LNCAP (cell line): ENCODE results near the gene COX5A.

Source experiments
- TF ChIP-seq, protein P1 (sequence below): fragments of 450-650 bp; IDR thresholded peaks from 2 replicates; pipeline ENCODE4 v1.5.1; 2017; ENCODE audit warnings: mild to moderate bottlenecking

COX5A gene

DNA sequence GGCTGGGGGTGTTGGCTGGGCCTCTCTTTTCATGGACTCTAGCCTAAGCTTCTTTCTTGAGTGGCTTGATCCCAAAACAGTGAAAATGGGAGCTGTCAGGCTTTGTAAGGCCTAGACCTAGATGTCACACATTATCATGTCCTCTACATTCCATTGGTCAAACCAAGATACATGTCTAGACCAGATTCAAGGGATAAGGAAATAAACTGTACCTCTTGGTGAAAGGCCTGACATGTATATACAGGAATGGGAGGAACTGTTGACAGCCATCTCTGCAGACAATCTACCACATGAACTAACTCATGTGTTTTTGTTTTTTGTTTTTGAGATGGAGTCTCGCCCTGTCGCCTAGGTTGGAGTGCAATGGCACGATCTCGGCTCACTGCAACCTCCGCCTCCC is 29.8 kb upstream of the COX5A start:
- TF ChIP-seq, protein P1, sequence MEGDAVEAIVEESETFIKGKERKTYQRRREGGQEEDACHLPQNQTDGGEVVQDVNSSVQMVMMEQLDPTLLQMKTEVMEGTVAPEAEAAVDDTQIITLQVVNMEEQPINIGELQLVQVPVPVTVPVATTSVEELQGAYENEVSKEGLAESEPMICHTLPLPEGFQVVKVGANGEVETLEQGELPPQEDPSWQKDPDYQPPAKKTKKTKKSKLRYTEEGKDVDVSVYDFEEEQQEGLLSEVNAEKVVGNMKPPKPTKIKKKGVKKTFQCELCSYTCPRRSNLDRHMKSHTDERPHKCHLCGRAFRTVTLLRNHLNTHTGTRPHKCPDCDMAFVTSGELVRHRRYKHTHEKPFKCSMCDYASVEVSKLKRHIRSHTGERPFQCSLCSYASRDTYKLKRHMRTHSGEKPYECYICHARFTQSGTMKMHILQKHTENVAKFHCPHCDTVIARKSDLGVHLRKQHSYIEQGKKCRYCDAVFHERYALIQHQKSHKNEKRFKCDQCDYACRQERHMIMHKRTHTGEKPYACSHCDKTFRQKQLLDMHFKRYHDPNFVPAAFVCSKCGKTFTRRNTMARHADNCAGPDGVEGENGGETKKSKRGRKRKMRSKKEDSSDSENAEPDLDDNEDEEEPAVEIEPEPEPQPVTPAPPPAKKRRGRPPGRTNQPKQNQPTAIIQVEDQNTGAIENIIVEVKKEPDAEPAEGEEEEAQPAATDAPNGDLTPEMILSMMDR, result no peak

DNA sequence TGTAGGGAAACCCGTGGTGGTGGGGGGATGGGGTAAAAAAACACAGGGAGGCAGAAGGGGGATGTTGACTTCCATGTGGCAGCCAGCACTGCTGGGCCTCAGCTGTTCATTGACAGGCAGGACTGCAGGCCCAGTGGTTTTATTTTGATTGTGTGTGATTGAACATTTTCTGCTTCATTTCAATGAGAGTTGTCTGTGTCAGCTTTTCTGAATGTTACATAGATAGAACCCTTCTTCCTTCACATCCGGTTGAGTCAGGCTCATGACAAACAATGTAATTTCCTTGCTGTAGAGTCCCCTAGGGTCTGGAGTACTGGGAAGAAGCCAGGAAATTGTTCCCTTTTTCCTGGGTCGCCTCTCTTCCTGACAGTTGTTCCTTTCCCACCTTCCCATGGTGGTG is 26.9 kb upstream of the COX5A start:
- TF ChIP-seq, protein P1, result no peak

DNA sequence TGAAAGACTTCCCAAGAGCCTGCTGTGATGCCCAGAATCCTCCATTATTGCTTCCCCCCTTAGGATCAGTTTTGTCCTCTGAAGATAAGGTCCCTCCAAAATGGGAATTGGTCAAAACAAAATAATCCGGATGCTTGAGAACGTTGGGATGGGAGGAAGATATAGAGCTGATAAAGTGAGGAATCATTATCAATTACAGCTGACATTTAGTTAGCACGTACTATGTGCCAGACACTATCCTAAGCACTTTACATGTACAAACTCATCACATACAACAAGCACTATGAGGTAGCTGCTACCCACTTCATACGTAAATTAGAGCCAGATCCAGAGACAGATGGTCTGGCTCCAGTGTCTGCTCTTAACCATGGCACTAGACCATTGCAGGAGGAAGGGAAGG is 25.3 kb upstream of the COX5A start:
- TF ChIP-seq, protein P1, result no peak

DNA sequence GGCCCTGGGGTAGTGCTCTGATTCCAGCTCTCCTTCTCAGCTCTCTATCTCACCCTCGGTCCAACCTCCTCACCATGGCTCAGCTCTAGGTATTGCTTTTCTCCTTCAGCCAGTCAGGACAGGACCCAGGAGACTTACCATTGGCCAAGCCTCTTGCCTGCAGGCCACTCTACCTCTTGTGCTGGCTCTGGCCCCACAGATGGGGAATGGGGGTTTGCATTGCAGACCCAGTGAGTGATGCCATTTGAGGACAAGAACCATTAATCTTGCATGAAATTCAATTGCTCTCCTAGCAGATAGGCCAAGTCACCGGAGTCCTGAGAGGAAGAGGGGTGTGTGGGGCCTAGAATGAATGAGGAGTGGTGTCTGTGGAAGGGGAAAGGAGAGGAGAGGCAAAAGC is 24.8 kb upstream of the COX5A start:
- TF ChIP-seq, protein P1, result no peak

DNA sequence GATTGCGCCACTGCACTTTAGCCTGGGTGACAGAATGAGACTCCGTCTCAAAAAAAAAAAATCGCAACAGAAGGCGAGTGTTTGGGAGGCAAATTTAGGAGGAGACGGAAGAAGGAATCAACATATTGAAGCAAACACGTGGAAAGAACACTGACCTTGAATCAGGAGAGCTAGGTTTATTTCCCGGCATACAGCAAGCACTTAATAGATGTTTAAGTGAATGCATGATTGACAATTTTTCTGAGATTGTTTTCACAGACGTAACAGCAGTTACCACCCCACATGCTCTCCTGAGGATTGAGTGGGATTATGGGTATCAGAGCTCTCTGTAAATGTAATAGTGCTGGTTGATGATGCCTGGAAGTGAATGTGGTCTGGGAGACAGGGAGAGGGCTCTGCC is 24.3 kb upstream of the COX5A start:
- TF ChIP-seq, protein P1, result no peak

- TF ChIP-seq, protein P1, result no peak
Observed at GRCh38 chr15:74961616-74962015, 23.7 kb upstream of the COX5A start.

DNA sequence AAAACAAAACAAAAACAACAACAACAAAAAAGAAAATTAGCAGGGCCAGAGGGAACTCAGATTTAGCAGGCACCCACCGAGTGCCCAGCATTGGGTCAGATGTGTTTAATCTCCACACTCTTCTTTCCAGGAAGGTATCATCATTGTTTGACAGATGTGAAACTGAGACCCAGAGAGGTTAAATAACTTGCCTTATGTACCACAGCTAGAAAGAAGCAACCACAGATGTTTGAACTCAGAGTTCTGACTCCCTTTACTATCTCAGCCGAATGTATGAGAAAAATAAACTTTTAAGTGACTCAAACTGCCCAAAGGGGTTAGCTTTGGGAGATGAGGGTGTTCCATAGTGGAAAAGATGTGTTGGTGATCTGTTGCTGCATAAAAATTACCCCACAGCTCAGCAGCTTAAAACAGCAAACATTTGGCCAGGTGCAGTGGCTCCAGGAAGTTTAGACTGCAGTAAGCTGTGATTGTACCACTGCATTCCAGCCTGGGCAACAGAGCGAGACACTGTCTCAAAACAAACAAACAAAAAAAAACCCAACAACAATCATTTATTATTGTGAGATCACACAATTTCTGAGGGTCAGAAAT is 23.2 kb upstream of the COX5A start:
- TF ChIP-seq, protein P1, result no peak

DNA sequence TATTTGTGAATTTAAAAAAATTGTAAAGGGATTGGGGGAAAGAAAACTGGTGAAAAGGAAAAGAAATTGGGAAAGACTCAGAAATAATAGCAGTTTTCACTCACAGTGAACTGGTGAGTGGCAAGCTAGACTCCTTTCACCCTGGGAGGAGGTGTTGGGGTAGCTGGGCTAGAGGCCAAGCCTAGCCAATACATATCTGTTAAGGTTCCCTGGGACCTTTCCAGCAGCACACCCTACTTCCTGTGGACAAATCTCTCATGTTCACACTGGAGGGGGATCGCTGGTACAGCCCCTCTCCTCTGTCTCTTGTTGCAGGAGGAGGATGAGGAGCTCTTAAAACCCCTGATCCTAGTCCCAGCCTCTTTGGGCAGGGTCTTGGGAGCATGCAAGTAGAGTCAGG is 22.4 kb upstream of the COX5A start:
- TF ChIP-seq, protein P1, result no peak
